HG03469 (cell line): ENCODE measurements around the gene TIMM8B.
A peak's percentile ranks its signal among the peaks of the same experiment; 100 is the strongest.
"Not testable (repeated sequence)": the region's sequence is repeated elsewhere in the genome, so short reads cannot be mapped to it uniquely, and the experiment has no call there.

ENCODE experiments used
- ATAC-seq: cut with Tn5 transposase; IDR thresholded peaks from one replicate; pipeline ENCODE4 v1.9.1; 2021; ENCODE audit warnings: mild to moderate bottlenecking, moderate library complexity, moderate number of reproducible peaks; ENCODE audit not compliant: unreplicated experiment

The TIMM8B gene

GRCh38 chr11:112086422-112087191 is at the start of gene TIMM8B, which contains the start of gene SDHD:
Gene TIMM8B, minus strand, starts transcription at chr11:112086756. Its CDS starts 33 bp downstream, at chr11:112086723.
Gene SDHD, plus strand, starts transcription at chr11:112086873. Its CDS starts 35 bp downstream, at chr11:112086908.
- ATAC-seq: peak; percentile 64

- ATAC-seq: no peak
These were observed 47.9 kb upstream of the TIMM8B start for GRCh38 chr11:112134473-112134872.

GRCh38 chr11:112132737-112133136 is 46.2 kb upstream of the TIMM8B start:
- ATAC-seq: no peak

GRCh38 chr11:112129656-112130055 is 43.1 kb upstream of the TIMM8B start:
- ATAC-seq: no peak

- no peak for ATAC-seq
These were observed 42.0 kb upstream of the TIMM8B start for GRCh38 chr11:112128483-112129121.

- ATAC-seq: no peak
These were observed 40.5 kb upstream of the TIMM8B start for GRCh38 chr11:112127056-112127455.

GRCh38 chr11:112123129-112123528 is 36.6 kb upstream of the TIMM8B start:
- ATAC-seq: no peak

- ATAC-seq: no peak
These were observed 35.5 kb upstream of the TIMM8B start for GRCh38 chr11:112121981-112122615.

- no peak for ATAC-seq
These were observed 31.6 kb upstream of the TIMM8B start for GRCh38 chr11:112118176-112118575.

GRCh38 chr11:112115386-112115785 is 28.8 kb upstream of the TIMM8B start:
- ATAC-seq: no peak

GRCh38 chr11:112114460-112114859 is 27.9 kb upstream of the TIMM8B start:
- no peak for ATAC-seq

GRCh38 chr11:112113539-112114457 is 27.2 kb upstream of the TIMM8B start:
- ATAC-seq: no peak

GRCh38 chr11:112106070-112106469 is 19.5 kb upstream of the TIMM8B start:
- no peak for ATAC-seq

GRCh38 chr11:112103446-112103845 is 16.9 kb upstream of the TIMM8B start:
- ATAC-seq: no peak

GRCh38 chr11:112100462-112100861 is 13.9 kb upstream of the TIMM8B start:
- ATAC-seq: no peak

GRCh38 chr11:112097734-112098528 is 11.4 kb upstream of the TIMM8B start:
- ATAC-seq: no peak

- no peak for ATAC-seq
These were observed 9.6 kb upstream of the TIMM8B start for GRCh38 chr11:112096194-112096593.

GRCh38 chr11:112095302-112095701 is 8.7 kb upstream of the TIMM8B start:
- ATAC-seq: not testable (repeated sequence)

GRCh38 chr11:112087212-112087611 is 656 bp upstream of the TIMM8B start:
- no peak for ATAC-seq
